ENCODE measurements around the gene SUFU.

Gene SUFU

DNA sequence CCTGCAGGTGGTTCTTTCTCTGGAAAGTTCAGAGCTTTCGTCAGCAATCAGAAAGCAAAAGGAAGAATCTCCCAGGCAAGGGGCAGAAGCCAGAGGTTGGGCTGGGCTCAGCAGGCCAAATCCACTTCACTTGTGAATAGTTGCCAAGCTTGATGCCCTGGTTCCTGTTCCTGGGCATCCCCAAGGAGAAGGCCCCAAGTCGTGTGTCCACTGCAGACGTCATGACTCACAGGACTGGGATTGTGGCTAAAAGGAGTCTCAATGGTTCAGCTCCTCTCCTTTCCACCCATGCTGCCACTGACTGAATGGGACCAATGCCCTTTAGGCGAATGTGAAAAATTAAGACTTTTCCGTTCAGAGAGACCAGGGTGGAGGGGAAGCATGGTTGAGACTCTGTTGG is 101.9 kb downstream of the SUFU start:
- H3K36me3 ChIP-seq (ENCODE audit: insufficient read depth, low read length), result no peaks in the 10 kb centered on the region
- no peaks in the 10 kb centered on the region for H3K27me3 ChIP-seq (ENCODE audit: insufficient read depth, low read length)
- H2AFZ ChIP-seq (ENCODE audit: low read length, unreplicated experiment), result no peak overlapping the region
- H3K79me2 ChIP-seq (ENCODE audit: control insufficient read depth, insufficient read depth, low read length, unreplicated experiment), result no peaks in the 10 kb centered on the region
- H3K27ac ChIP-seq (ENCODE audit: low read depth, low read length), result no peak overlapping the region
- peaks cover 46% of the 10 kb centered on the region for H3K4me1 ChIP-seq (ENCODE audit: control insufficient read depth, insufficient read depth, low read length, unreplicated experiment)
- no peak overlapping the region for H3K4me3 ChIP-seq (ENCODE audit: low read depth, low read length)

GRCh38 chr10:102608487-102608886 is 104.7 kb downstream of the SUFU start:
- peaks cover 39% of the 10 kb centered on the region for H3K4me1 ChIP-seq (ENCODE audit: control insufficient read depth, insufficient read depth, low read length, unreplicated experiment)
- H3K36me3 ChIP-seq (ENCODE audit: insufficient read depth, low read length), result no peaks in the 10 kb centered on the region
- H2AFZ ChIP-seq (ENCODE audit: low read length, unreplicated experiment), result no peak overlapping the region
- no peaks in the 10 kb centered on the region for H3K79me2 ChIP-seq (ENCODE audit: control insufficient read depth, insufficient read depth, low read length, unreplicated experiment)
- no peaks in the 10 kb centered on the region for H3K27me3 ChIP-seq (ENCODE audit: insufficient read depth, low read length)
- no peak overlapping the region for H3K4me3 ChIP-seq (ENCODE audit: low read depth, low read length)
- H3K27ac ChIP-seq (ENCODE audit: low read depth, low read length), result no peak overlapping the region

DNA sequence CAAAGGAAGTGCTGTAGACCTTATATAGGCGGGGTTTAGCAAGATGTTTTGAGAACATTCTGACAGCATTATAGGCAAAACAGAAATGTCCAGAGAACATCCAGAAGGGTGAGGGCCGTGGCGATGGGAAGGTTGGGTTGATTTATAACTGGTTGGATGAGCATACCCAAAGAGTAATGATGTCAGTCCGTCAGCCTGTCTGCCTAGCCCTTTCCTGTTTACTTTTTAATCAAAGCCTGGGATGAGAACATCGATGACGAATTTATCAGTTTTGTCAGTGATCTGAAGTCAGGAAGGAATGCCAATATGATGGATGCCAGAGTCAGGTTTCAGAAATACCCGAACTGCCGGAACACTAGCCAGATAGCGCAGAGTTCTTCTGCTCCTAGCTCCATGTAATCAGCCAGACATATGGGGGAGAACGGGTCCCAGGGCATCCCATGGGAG is 106.7 kb downstream of the SUFU start:
- no peaks in the 10 kb centered on the region for H3K36me3 ChIP-seq (ENCODE audit: insufficient read depth, low read length)
- no peak overlapping the region for H2AFZ ChIP-seq (ENCODE audit: low read length, unreplicated experiment)
- no peaks in the 10 kb centered on the region for H3K27me3 ChIP-seq (ENCODE audit: insufficient read depth, low read length)
- peaks cover 25% of the 10 kb centered on the region for H3K4me1 ChIP-seq (ENCODE audit: control insufficient read depth, insufficient read depth, low read length, unreplicated experiment)
- no peaks in the 10 kb centered on the region for H3K79me2 ChIP-seq (ENCODE audit: control insufficient read depth, insufficient read depth, low read length, unreplicated experiment)
- no peak overlapping the region for H3K27ac ChIP-seq (ENCODE audit: low read depth, low read length)
- no peak overlapping the region for H3K4me3 ChIP-seq (ENCODE audit: low read depth, low read length)

DNA sequence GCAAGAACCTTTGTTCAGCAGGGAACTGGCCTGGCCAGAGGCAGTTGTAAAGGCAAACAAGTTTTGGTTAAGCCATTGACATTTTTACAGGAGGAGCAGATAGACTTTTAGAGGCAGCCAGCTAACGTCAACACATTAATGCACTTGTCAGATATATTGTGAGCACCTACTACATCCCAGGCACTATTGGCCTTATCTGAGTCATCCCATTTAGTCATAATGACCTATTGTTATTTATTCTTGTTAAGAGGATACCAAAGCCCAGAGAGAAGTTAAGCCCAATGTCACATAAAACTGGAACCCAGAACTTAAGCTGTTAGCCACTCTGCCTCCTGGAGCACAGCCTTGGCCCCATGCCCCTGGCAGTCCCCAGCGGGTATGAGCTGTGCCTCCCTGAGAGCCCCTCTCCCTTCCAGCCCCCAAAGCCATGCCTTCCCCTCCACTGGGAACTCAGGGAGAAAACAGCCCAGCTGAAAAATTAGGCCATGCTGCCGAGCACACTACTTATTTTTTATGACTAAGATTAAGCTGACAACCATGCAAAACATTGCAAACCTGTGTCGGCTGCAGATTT is 107.8 kb downstream of the SUFU start:
- Histone ChIP-seq H3K36me3 (ENCODE audit: insufficient read depth, low read length) (no peaks in the 10 kb centered on the region), H2AFZ (ENCODE audit: low read length, unreplicated experiment) (no peak overlapping the region), H3K79me2 (ENCODE audit: control insufficient read depth, insufficient read depth, low read length, unreplicated experiment) (no peaks in the 10 kb centered on the region), H3K27ac (ENCODE audit: low read depth, low read length) (no peak overlapping the region), H3K4me1 (ENCODE audit: control insufficient read depth, insufficient read depth, low read length, unreplicated experiment) (peaks cover 25% of the 10 kb centered on the region), H3K4me3 (ENCODE audit: low read depth, low read length) (no peak overlapping the region), H3K27me3 (ENCODE audit: insufficient read depth, low read length) (no peaks in the 10 kb centered on the region)

- H3K79me2 ChIP-seq (ENCODE audit: control insufficient read depth, insufficient read depth, low read length, unreplicated experiment), result no peaks in the 10 kb centered on the region
- H3K36me3 ChIP-seq (ENCODE audit: insufficient read depth, low read length), result no peaks in the 10 kb centered on the region
- H3K27me3 ChIP-seq (ENCODE audit: insufficient read depth, low read length), result no peaks in the 10 kb centered on the region
- H3K4me3 ChIP-seq (ENCODE audit: low read depth, low read length), result no peak overlapping the region
- no peak overlapping the region for H3K27ac ChIP-seq (ENCODE audit: low read depth, low read length)
- H3K4me1 ChIP-seq (ENCODE audit: control insufficient read depth, insufficient read depth, low read length, unreplicated experiment), result peaks cover 25% of the 10 kb centered on the region
- no peak overlapping the region for H2AFZ ChIP-seq (ENCODE audit: low read length, unreplicated experiment)
Measured at GRCh38 chr10:102612964-102613275, 109.1 kb downstream of the SUFU start.

DNA sequence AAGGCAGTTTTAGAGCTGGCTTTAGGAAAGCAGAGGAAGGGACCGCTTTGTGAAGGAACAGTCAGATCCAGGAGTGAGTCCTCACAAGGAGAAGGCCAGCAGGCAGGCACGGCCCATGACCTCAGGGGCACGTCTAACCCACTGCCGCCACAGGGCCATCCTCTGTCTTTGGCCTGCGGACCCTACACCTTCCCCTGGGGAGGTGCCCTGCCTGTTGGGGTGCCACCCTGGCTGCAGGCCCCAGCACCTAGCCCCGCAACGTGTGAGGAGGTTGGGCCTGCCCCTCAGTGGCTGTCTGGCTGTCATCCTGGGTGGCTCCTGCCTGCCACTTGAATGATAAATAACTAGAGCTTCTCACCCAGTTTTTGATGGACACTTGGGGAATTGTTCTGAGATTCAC is 109.5 kb downstream of the SUFU start:
- Histone ChIP-seq H2AFZ (ENCODE audit: low read length, unreplicated experiment) (no peak overlapping the region), H3K27ac (ENCODE audit: low read depth, low read length) (no peak overlapping the region), H3K36me3 (ENCODE audit: insufficient read depth, low read length) (no peaks in the 10 kb centered on the region), H3K4me1 (ENCODE audit: control insufficient read depth, insufficient read depth, low read length, unreplicated experiment) (peaks cover 25% of the 10 kb centered on the region), H3K27me3 (ENCODE audit: insufficient read depth, low read length) (no peaks in the 10 kb centered on the region), H3K79me2 (ENCODE audit: control insufficient read depth, insufficient read depth, low read length, unreplicated experiment) (no peaks in the 10 kb centered on the region), H3K4me3 (ENCODE audit: low read depth, low read length) (no peak overlapping the region)

- Histone ChIP-seq H3K27me3 (ENCODE audit: insufficient read depth, low read length) (no peaks in the 10 kb centered on the region), H3K27ac (ENCODE audit: low read depth, low read length) (no peak overlapping the region), H3K4me3 (ENCODE audit: low read depth, low read length) (no peak overlapping the region), H3K4me1 (ENCODE audit: control insufficient read depth, insufficient read depth, low read length, unreplicated experiment) (peaks cover 25% of the 10 kb centered on the region), H3K79me2 (ENCODE audit: control insufficient read depth, insufficient read depth, low read length, unreplicated experiment) (no peaks in the 10 kb centered on the region), H3K36me3 (ENCODE audit: insufficient read depth, low read length) (no peaks in the 10 kb centered on the region), H2AFZ (ENCODE audit: low read length, unreplicated experiment) (no peak overlapping the region)
Measured at GRCh38 chr10:102613785-102614184, 110.0 kb downstream of the SUFU start.

- Histone ChIP-seq H3K4me3 (ENCODE audit: low read depth, low read length) (no peak overlapping the region), H3K27me3 (ENCODE audit: insufficient read depth, low read length) (no peaks in the 10 kb centered on the region), H3K4me1 (ENCODE audit: control insufficient read depth, insufficient read depth, low read length, unreplicated experiment) (peaks cover 25% of the 10 kb centered on the region), H2AFZ (ENCODE audit: low read length, unreplicated experiment) (no peak overlapping the region), H3K36me3 (ENCODE audit: insufficient read depth, low read length) (no peaks in the 10 kb centered on the region), H3K79me2 (ENCODE audit: control insufficient read depth, insufficient read depth, low read length, unreplicated experiment) (no peaks in the 10 kb centered on the region), H3K27ac (ENCODE audit: low read depth, low read length) (no peak overlapping the region)
Measured at GRCh38 chr10:102614888-102615287, 111.1 kb downstream of the SUFU start.

DNA sequence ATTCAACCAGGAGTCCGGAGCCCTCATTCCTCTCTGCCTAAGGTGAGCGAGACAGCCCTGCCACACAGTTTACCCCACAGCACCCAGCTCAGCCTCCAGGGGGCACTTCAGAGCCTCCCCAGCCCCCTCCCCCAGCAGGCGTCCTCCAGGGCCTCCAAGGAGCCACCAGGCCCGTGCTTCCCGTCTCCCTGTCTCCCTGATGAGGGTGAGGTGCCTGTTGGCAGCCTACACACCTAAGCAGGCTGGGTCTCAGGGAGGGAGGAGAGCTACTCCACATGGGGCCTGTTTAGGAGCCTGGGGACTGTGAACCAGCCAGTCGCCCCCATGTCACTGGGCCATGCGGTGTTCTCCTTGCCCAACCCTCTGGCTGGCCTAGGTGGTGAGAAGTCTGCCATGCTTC is 111.6 kb downstream of the SUFU start:
- H3K27me3 ChIP-seq (ENCODE audit: insufficient read depth, low read length), result no peaks in the 10 kb centered on the region
- no peak overlapping the region for H2AFZ ChIP-seq (ENCODE audit: low read length, unreplicated experiment)

GRCh38 chr10:102616066-102616770 is 112.4 kb downstream of the SUFU start:
- Histone ChIP-seq H2AFZ (ENCODE audit: low read length, unreplicated experiment) (no peak overlapping the region), H3K27ac (ENCODE audit: low read depth, low read length) (no peak overlapping the region), H3K27me3 (ENCODE audit: insufficient read depth, low read length) (no peaks in the 10 kb centered on the region), H3K4me3 (ENCODE audit: low read depth, low read length) (no peak overlapping the region), H3K79me2 (ENCODE audit: control insufficient read depth, insufficient read depth, low read length, unreplicated experiment) (no peaks in the 10 kb centered on the region), H3K4me1 (ENCODE audit: control insufficient read depth, insufficient read depth, low read length, unreplicated experiment) (peaks cover 32% of the 10 kb centered on the region), H3K36me3 (ENCODE audit: insufficient read depth, low read length) (no peaks in the 10 kb centered on the region)

More for the DNA sequence above, 111.6 kb downstream of the SUFU start:
- no peaks in the 10 kb centered on the region for H3K36me3 ChIP-seq (ENCODE audit: insufficient read depth, low read length)
- no peak overlapping the region for H3K27ac ChIP-seq (ENCODE audit: low read depth, low read length)
- H3K79me2 ChIP-seq (ENCODE audit: control insufficient read depth, insufficient read depth, low read length, unreplicated experiment), result no peaks in the 10 kb centered on the region
- H3K4me1 ChIP-seq (ENCODE audit: control insufficient read depth, insufficient read depth, low read length, unreplicated experiment), result peaks cover 26% of the 10 kb centered on the region
- no peak overlapping the region for H3K4me3 ChIP-seq (ENCODE audit: low read depth, low read length)

GRCh38 chr10:102617041-102617440 is 113.3 kb downstream of the SUFU start:
- Histone ChIP-seq H3K4me1 (ENCODE audit: control insufficient read depth, insufficient read depth, low read length, unreplicated experiment) (peaks cover 33% of the 10 kb centered on the region), H3K27me3 (ENCODE audit: insufficient read depth, low read length) (no peaks in the 10 kb centered on the region), H3K27ac (ENCODE audit: low read depth, low read length) (no peak overlapping the region), H2AFZ (ENCODE audit: low read length, unreplicated experiment) (no peak overlapping the region), H3K4me3 (ENCODE audit: low read depth, low read length) (no peak overlapping the region), H3K79me2 (ENCODE audit: control insufficient read depth, insufficient read depth, low read length, unreplicated experiment) (no peaks in the 10 kb centered on the region), H3K36me3 (ENCODE audit: insufficient read depth, low read length) (no peaks in the 10 kb centered on the region)

All from ACC112 (cell line).